ENCODE measurements around the gene ZBTB33. TPM values are rescaled to one million over a fixed set of nuclear protein-coding genes. Genes with fewer than 3 reads are reported as not detected.

The ZBTB33 gene
- polyA plus RNA-seq, 3 donors, result 4.7 to 10.6 (median 8.6) TPM

- intact Hi-C loops (cut with micrococcal nuclease), result no loop called here
- Histone ChIP-seq H3K9ac (ENCODE audit: insufficient read depth, low read length, poor library complexity, severe bottlenecking) (no peak overlapping the region), H3K4me1 (ENCODE audit: control insufficient read depth in 1 of 2, insufficient read depth in 2 of 2, low read length in 2 of 2) (no peaks in the 10 kb centered on the region), H3K36me3 (replicated peaks in 1 of 2; ENCODE audit: control insufficient read depth in 1 of 2, insufficient read depth in 2 of 2, low read length in 2 of 2) (no peaks in the 10 kb centered on the region), H3K27me3 (ENCODE audit: control insufficient read depth in 2 of 2, insufficient read depth in 2 of 2, low read length in 2 of 2) (no peaks in the 10 kb centered on the region), H3K9me3 (replicated peaks in 1 of 2; ENCODE audit: control insufficient read depth in 1 of 2, insufficient read depth in 1 of 2, low read length in 2 of 2) (no peaks in the 10 kb centered on the region), H2AFZ (ENCODE audit: insufficient read depth, low read depth, low read length, poor library complexity, severe bottlenecking) (no peak overlapping the region), H3K4me2 (replicated peaks; ENCODE audit: extremely low read depth, low read length, poor library complexity, severe bottlenecking) (no peak overlapping the region), H3K79me2 (ENCODE audit: insufficient read depth, low read length) (no peaks in the 10 kb centered on the region), H3K27ac (ENCODE audit: low read depth in 1 of 2, low read length in 2 of 2) (no peak overlapping the region), H4K20me1 (ENCODE audit: insufficient read depth, low read length) (no peaks in the 10 kb centered on the region), H3K4me3 (replicated peaks in 1 of 3; ENCODE audit: low read depth in 2 of 3, low read length in 3 of 3) (no peak overlapping the region)
- DNase-seq, result no peak
- H3K4me3 Mint-ChIP-seq, result no peak overlapping the region
- 96% methylated on average over 4 of the region's 12 CpGs for WGBS (ENCODE audit: insufficient coverage)
- H3K27ac Mint-ChIP-seq, result peak overlapping the region in 1 of 7 donors; percentile 5
- peaks cover 0 to 2% (median 0%) of the 10 kb centered on the region in 3 donors for H3K27me3 Mint-ChIP-seq (ENCODE audit: low read depth in 3 of 3)
- no peaks in the 10 kb centered on the region for H3K9me3 Mint-ChIP-seq
- no peak for TF ChIP-seq CTCF (IDR thresholded peaks at IDR 0.05)
- peaks cover 5% of the 10 kb centered on the region for H3K4me1 Mint-ChIP-seq
- peaks cover 2 to 5% of the 10 kb centered on the region in 2 donors for H3K36me3 Mint-ChIP-seq
These were observed 44.5 kb upstream of the ZBTB33 start for GRCh38 chrX:120205816-120206753.

GRCh38 chrX:120207009-120207605 is 43.5 kb upstream of the ZBTB33 start:
- Histone ChIP-seq H3K27ac (ENCODE audit: low read depth in 1 of 2, low read length in 2 of 2) (no peak overlapping the region), H3K4me3 (replicated peaks in 1 of 3; ENCODE audit: low read depth in 2 of 3, low read length in 3 of 3) (no peak overlapping the region), H4K20me1 (ENCODE audit: insufficient read depth, low read length) (no peaks in the 10 kb centered on the region), H3K9ac (ENCODE audit: insufficient read depth, low read length, poor library complexity, severe bottlenecking) (no peak overlapping the region), H2AFZ (ENCODE audit: insufficient read depth, low read depth, low read length, poor library complexity, severe bottlenecking) (no peak overlapping the region), H3K4me2 (replicated peaks; ENCODE audit: extremely low read depth, low read length, poor library complexity, severe bottlenecking) (no peak overlapping the region), H3K79me2 (ENCODE audit: insufficient read depth, low read length) (no peaks in the 10 kb centered on the region), H3K36me3 (replicated peaks in 1 of 2; ENCODE audit: control insufficient read depth in 1 of 2, insufficient read depth in 2 of 2, low read length in 2 of 2) (no peaks in the 10 kb centered on the region), H3K9me3 (replicated peaks in 1 of 2; ENCODE audit: control insufficient read depth in 1 of 2, insufficient read depth in 1 of 2, low read length in 2 of 2) (no peaks in the 10 kb centered on the region), H3K4me1 (ENCODE audit: control insufficient read depth in 1 of 2, insufficient read depth in 2 of 2, low read length in 2 of 2) (no peaks in the 10 kb centered on the region), H3K27me3 (ENCODE audit: control insufficient read depth in 2 of 2, insufficient read depth in 2 of 2, low read length in 2 of 2) (no peaks in the 10 kb centered on the region)
- Mint-ChIP-seq H3K27ac (no peak overlapping the region), H3K9me3 (no peaks in the 10 kb centered on the region), H3K27me3 (ENCODE audit: low read depth in 3 of 3) (peaks cover 0 to 2% (median 0%) of the 10 kb centered on the region in 3 donors), H3K36me3 (peaks cover 2 to 5% of the 10 kb centered on the region in 2 donors), H3K4me3 (no peak overlapping the region), H3K4me1 (peaks cover 5% of the 10 kb centered on the region)
- no peak for DNase-seq
- WGBS (ENCODE audit: insufficient coverage), result 93% methylated on average over 3 of the region's 8 CpGs
- TF ChIP-seq CTCF (IDR thresholded peaks at IDR 0.05), result no peak
- intact Hi-C loops (cut with micrococcal nuclease), result no loop called here

Measured in CD14-positive monocyte (primary cell).